Keratinocyte (primary cell): ENCODE results near the gene KLHL22. TPM values are rescaled to one million over a fixed set of nuclear protein-coding genes. Genes with fewer than 3 reads are reported as not detected.
"Not testable (repeated sequence)": the region's sequence is repeated elsewhere in the genome, so short reads cannot be mapped to it uniquely, and the experiment has no call there.

Source experiments
- DNase-seq: peaks from one replicate; pipeline ENCODE4 v3.0.0-alpha.2; 2011; ENCODE audit warnings: low read depth, missing footprints, low spot score
- FAIRE-seq: peaks from 2 replicates; lab custom pipeline; 2011; peaks lifted over from hg19 to GRCh38; lab: Jason Lieb, UNC
- H2AFZ ChIP-seq: 2 replicates; pipeline ENCODE4 v1.6.0; 2012; ENCODE audit warnings: low read length, control low read depth, inconsistent platforms; ENCODE audit not compliant: control insufficient read depth
- H3K27ac ChIP-seq: 2 replicates; pipeline ENCODE4 v1.5.1; 2011; ENCODE audit warnings: low read length; ENCODE audit not compliant: control insufficient read depth, insufficient read depth
- H3K27me3 ChIP-seq: 3 replicates; pipeline ENCODE4 v1.6.0; 2011; ENCODE audit warnings: low read length; ENCODE audit not compliant: control insufficient read depth, insufficient read depth; ENCODE audit errors: extremely low read depth
- H3K36me3 ChIP-seq, 2 experiments: 2 replicates in 1 of 2; 3 replicates in 1 of 2; pipeline ENCODE4 v1.5.1; 2011; ENCODE audit warnings: low read length in 2 of 2, mild to moderate bottlenecking in 1 of 2; ENCODE audit not compliant: control insufficient read depth in 2 of 2, insufficient read depth in 2 of 2; ENCODE audit errors: extremely low read depth in 1 of 2
- H3K4me1 ChIP-seq: 3 replicates; pipeline ENCODE4 v1.5.1; 2011; ENCODE audit warnings: low read length; ENCODE audit not compliant: control insufficient read depth, insufficient read depth; ENCODE audit errors: extremely low read depth
- H3K4me2 ChIP-seq: 3 replicates; pipeline ENCODE4 v1.6.0; 2011; ENCODE audit warnings: low read depth, low read length; ENCODE audit not compliant: control insufficient read depth, insufficient read depth; ENCODE audit errors: extremely low read depth
- H3K4me3 ChIP-seq, 3 experiments: fragments of 200-600 bp in 1 of 3; sonication (generic) in 1 of 3; 2 replicates in 2 of 3; 3 replicates in 1 of 3; pipeline ENCODE4 v1.5.1; 2011 to 2016; ENCODE audit warnings: low read length in 3 of 3, mild to moderate bottlenecking in 3 of 3, control low read depth in 2 of 3, inconsistent platforms in 1 of 3, low read depth in 1 of 3, mixed read lengths in 1 of 3, mixed run types in 1 of 3, moderate library complexity in 1 of 3; ENCODE audit not compliant: control insufficient read depth in 2 of 3, insufficient read depth in 2 of 3; ENCODE audit errors: extremely low read depth in 1 of 3
- H3K79me2 ChIP-seq: 2 replicates; pipeline ENCODE4 v1.6.0; 2012; ENCODE audit warnings: low read length; ENCODE audit not compliant: control insufficient read depth, insufficient read depth
- H3K9ac ChIP-seq: 3 replicates; pipeline ENCODE4 v1.6.0; 2011; ENCODE audit warnings: low read length; ENCODE audit not compliant: control insufficient read depth, insufficient read depth; ENCODE audit errors: extremely low read depth
- H3K9me1 ChIP-seq: 3 replicates; pipeline ENCODE4 v1.6.0; 2011; ENCODE audit warnings: low read length; ENCODE audit not compliant: control insufficient read depth, insufficient read depth; ENCODE audit errors: extremely low read depth
- H3K9me3 ChIP-seq: 2 replicates; pipeline ENCODE4 v1.5.1; 2012; ENCODE audit warnings: low read depth, low read length; ENCODE audit not compliant: control insufficient read depth
- H4K20me1 ChIP-seq: 3 replicates; pipeline ENCODE4 v1.6.0; 2011; ENCODE audit warnings: low read length; ENCODE audit not compliant: control insufficient read depth, insufficient read depth; ENCODE audit errors: extremely low read depth
- EZH2 ChIP-seq: IDR thresholded peaks from one replicate; pipeline ENCODE4 v1.6.1; 2012; ENCODE audit warnings: inconsistent platforms, mild to moderate bottlenecking, low read length, moderate library complexity
- dilution Hi-C: fragments of 300-500 bp; cut with MboI; formaldehyde crosslinking; loops from one replicate; pipeline ENCODE4 v1.7.0; 2020; ENCODE audit warnings: low sequenced_read_pairs; ENCODE audit not compliant: extremely low pct_ligation_motif_present
- polyA plus RNA-seq, 5 experiments: library from polyadenylated mRNA; depleted of rRNA in 3 of 5; stranded (reverse) in 3 of 5; stranded (forward) in 1 of 5; unstranded in 1 of 5; fragments of >200 nt; gene quantifications; 1 replicate in 1 of 5; 2 replicates in 3 of 5; 3 replicates in 1 of 5; pipeline versions ENCODE4 v1.2.1 to v1.2.3, GENCODE V29; 2011 to 2012; ENCODE audit warnings: missing spikeins in 2 of 5, low read depth in 1 of 5, low replicate concordance in 1 of 5
- TF ChIP-seq, protein P1 (sequence below), 3 experiments: IDR thresholded peaks in 1 of 3; conservative IDR thresholded peaks in 1 of 3; optimal IDR thresholded peaks in 1 of 3; 2 replicates in 2 of 3; 3 replicates in 1 of 3; pipeline versions ENCODE3 to v1.5.1; 2011; ENCODE audit warnings: low read length in 3 of 3, mild to moderate bottlenecking in 3 of 3, moderate library complexity in 2 of 3, control low read depth in 1 of 3, inconsistent platforms in 1 of 3; ENCODE audit not compliant: insufficient read depth in 2 of 3; ENCODE audit errors: extremely low read depth in 1 of 3

The KLHL22 gene
- polyA plus RNA-seq, 1 donor (not counting 4 experiments of a cell fraction or from before 2014, with no cell fraction given), result 9.3 TPM

DNA sequence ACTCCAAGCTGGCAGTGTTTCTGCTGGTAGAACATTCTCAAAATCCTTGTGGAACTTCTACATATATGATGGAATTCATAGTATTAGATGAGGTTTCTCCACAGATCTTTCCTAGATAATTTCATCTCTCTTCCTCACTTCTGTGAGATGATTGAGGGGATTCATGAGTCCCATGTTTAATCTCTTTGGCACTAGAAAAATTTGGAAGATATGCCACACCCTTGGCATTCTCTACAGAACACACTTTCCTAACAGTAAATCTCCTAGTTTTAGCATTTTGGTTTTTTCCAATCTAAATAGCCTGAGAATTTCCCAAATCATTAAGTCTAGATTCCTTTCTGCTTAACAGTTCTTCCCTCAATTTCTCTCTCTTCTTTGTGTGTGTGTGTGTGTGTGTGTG is 47.1 kb upstream of the KLHL22 start:
- dilution Hi-C loops, result no loop called here
- H3K4me3 ChIP-seq, result no peak overlapping the region
- H2AFZ ChIP-seq, result no peak overlapping the region
- DNase-seq, result no peak
- H4K20me1 ChIP-seq, result no peaks in the 10 kb centered on the region
- H3K36me3 ChIP-seq, result peaks cover 9 to 18% of the 10 kb centered on the region in 2 experiments
- H3K27ac ChIP-seq, result no peak overlapping the region
- no peak for FAIRE-seq
- no peaks in the 10 kb centered on the region for H3K9me1 ChIP-seq
- peaks cover 87% of the 10 kb centered on the region for H3K79me2 ChIP-seq
- no peaks in the 10 kb centered on the region for H3K9me3 ChIP-seq
- no peak overlapping the region for H3K4me2 ChIP-seq
- TF ChIP-seq EZH2, result no peak
- TF ChIP-seq, protein P1, sequence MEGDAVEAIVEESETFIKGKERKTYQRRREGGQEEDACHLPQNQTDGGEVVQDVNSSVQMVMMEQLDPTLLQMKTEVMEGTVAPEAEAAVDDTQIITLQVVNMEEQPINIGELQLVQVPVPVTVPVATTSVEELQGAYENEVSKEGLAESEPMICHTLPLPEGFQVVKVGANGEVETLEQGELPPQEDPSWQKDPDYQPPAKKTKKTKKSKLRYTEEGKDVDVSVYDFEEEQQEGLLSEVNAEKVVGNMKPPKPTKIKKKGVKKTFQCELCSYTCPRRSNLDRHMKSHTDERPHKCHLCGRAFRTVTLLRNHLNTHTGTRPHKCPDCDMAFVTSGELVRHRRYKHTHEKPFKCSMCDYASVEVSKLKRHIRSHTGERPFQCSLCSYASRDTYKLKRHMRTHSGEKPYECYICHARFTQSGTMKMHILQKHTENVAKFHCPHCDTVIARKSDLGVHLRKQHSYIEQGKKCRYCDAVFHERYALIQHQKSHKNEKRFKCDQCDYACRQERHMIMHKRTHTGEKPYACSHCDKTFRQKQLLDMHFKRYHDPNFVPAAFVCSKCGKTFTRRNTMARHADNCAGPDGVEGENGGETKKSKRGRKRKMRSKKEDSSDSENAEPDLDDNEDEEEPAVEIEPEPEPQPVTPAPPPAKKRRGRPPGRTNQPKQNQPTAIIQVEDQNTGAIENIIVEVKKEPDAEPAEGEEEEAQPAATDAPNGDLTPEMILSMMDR (optimal IDR thresholded peaks at IDR 0.05 in 1 of 3, IDR thresholded peaks at IDR 0.05 in 1 of 3, conservative IDR thresholded peaks at IDR 0.05 in 1 of 3; ENCODE audit: extremely low read depth in 1 of 3, insufficient read depth in 2 of 3, low read length in 3 of 3), result no peak
- H3K27me3 ChIP-seq, result no peaks in the 10 kb centered on the region
- H3K9ac ChIP-seq, result no peak overlapping the region
- peaks cover 7% of the 10 kb centered on the region for H3K4me1 ChIP-seq

GRCh38 chr22:20542055-20542454 is 46.5 kb upstream of the KLHL22 start:
- Histone ChIP-seq H3K9me1 (no peaks in the 10 kb centered on the region), H3K79me2 (peaks cover 87% of the 10 kb centered on the region), H4K20me1 (no peaks in the 10 kb centered on the region), H3K9ac (no peak overlapping the region), H3K27ac (no peak overlapping the region), H3K27me3 (no peaks in the 10 kb centered on the region), H2AFZ (no peak overlapping the region), H3K9me3 (no peaks in the 10 kb centered on the region), H3K4me1 (peaks cover 7% of the 10 kb centered on the region), H3K4me2 (no peak overlapping the region), H3K4me3 (no peak overlapping the region), H3K36me3 (peaks cover 13 to 25% of the 10 kb centered on the region in 2 experiments)
- TF ChIP-seq, protein P1 (optimal IDR thresholded peaks at IDR 0.05 in 1 of 3, IDR thresholded peaks at IDR 0.05 in 1 of 3, conservative IDR thresholded peaks at IDR 0.05 in 1 of 3; ENCODE audit: extremely low read depth in 1 of 3, insufficient read depth in 2 of 3, low read length in 3 of 3), result no peak
- TF ChIP-seq EZH2, result no peak
- FAIRE-seq (no peak), DNase-seq (no peak)
- dilution Hi-C loops, result no loop called here

DNA sequence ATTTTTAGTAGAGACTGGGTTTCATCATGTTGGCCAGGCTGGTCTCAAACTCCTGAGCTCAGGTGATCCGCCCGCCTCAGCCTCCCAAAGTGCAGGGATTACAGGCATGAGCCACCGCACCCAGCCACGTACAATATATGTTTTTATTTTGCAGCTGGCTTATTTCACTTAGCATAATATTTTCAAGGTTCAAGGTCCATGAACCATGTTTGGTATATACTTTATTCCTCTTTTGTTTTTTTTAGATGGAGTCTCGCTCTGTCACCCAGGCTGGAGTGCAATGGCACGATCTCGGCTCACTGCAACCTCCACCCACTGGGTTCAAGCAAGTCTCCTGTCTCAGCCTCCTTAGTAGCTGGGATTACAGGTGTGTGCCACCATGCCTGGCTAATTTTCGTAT is 43.3 kb upstream of the KLHL22 start:
- DNase-seq, H3K4me3 ChIP-seq, H3K27me3 ChIP-seq, H3K4me2 ChIP-seq, FAIRE-seq, H3K9ac ChIP-seq, dilution Hi-C loops, H3K4me1 ChIP-seq, H3K9me3 ChIP-seq, H3K9me1 ChIP-seq, H4K20me1 ChIP-seq, H2AFZ ChIP-seq, H3K27ac ChIP-seq: not testable (repeated sequence)
- Histone ChIP-seq H3K79me2 (peaks cover 86% of the 10 kb centered on the region), H3K36me3 (peaks cover 12 to 21% of the 10 kb centered on the region in 2 experiments)
